Vagina (tissue), 2 donors: ENCODE results near the gene ZMYM2. TPM values are rescaled to one million over a fixed set of nuclear protein-coding genes. Genes with fewer than 3 reads are reported as not detected.

Experiments used
- DNase-seq, 2 donors: peaks; one replicate each; pipeline ENCODE4 v3.0.0-alpha.2; 2017; ENCODE audit errors: extremely low spot score in 2 of 2
- H3K27ac ChIP-seq: fragments of 200-600 bp; sonication (generic); one replicate; pipeline ENCODE4 v1.5.1; 2019
- H3K27me3 ChIP-seq: fragments of 200-600 bp; sonication (generic); one replicate; pipeline ENCODE4 v1.5.1; 2019
- H3K36me3 ChIP-seq, 2 donors: fragments of 200-600 bp; sonication (generic); one replicate each; pipeline ENCODE4 v1.5.1; 2017 to 2019
- H3K4me1 ChIP-seq: fragments of 200-600 bp; sonication (generic); one replicate; pipeline ENCODE4 v1.5.1; 2019
- H3K4me3 ChIP-seq, 2 donors: fragments of 200-600 bp; sonication (generic); 1 replicate in 1 of 2; 2 replicates in 1 of 2; pipeline ENCODE4 v1.5.1; 2016 to 2019
- H3K9me3 ChIP-seq: fragments of 200-600 bp; sonication (generic); one replicate; pipeline ENCODE4 v1.5.1; 2019
- POLR2A ChIP-seq, 2 donors: fragments of 450-650 bp; IDR thresholded peaks; one replicate each; pipeline ENCODE4 v1.6.1; 2017; ENCODE audit warnings: antibody characterized with exemption in 2 of 2, mild to moderate bottlenecking in 2 of 2, moderate library complexity in 2 of 2
- POLR2AphosphoS5 ChIP-seq, 2 donors: sonication (generic); formaldehyde crosslinking; IDR thresholded peaks; one replicate each; pipeline ENCODE4 v1.9.0; 2017; ENCODE audit warnings: antibody characterized with exemption in 2 of 2, mild to moderate bottlenecking in 2 of 2, low read depth in 1 of 2; ENCODE audit not compliant: insufficient read depth in 1 of 2
- intact Hi-C: fragments of 100-400 bp; cut with DNase I; formaldehyde crosslinking; loops from one replicate; pipeline ENCODE4 v1.15.1; 2023
- total RNA-seq: library from RNA; depleted of rRNA; stranded (reverse); fragments of >200 nt; gene quantifications from one replicate; pipeline ENCODE4 v1.2.3, GENCODE V29; 2016
- TF ChIP-seq, protein P1 (sequence below), 3 experiments: fragments of 450-650 bp in 2 of 3; fragments of 200-600 bp in 1 of 3; sonication (generic) in 1 of 3; IDR thresholded peaks; one replicate each; pipeline ENCODE4 v1.5.1; 2017 to 2019; ENCODE audit warnings: antibody characterized with exemption in 3 of 3, mild to moderate bottlenecking in 2 of 3, moderate library complexity in 2 of 3

The ZMYM2 gene
- total RNA-seq, 1 donor from 2014 or later = 80.8 TPM

DNA sequence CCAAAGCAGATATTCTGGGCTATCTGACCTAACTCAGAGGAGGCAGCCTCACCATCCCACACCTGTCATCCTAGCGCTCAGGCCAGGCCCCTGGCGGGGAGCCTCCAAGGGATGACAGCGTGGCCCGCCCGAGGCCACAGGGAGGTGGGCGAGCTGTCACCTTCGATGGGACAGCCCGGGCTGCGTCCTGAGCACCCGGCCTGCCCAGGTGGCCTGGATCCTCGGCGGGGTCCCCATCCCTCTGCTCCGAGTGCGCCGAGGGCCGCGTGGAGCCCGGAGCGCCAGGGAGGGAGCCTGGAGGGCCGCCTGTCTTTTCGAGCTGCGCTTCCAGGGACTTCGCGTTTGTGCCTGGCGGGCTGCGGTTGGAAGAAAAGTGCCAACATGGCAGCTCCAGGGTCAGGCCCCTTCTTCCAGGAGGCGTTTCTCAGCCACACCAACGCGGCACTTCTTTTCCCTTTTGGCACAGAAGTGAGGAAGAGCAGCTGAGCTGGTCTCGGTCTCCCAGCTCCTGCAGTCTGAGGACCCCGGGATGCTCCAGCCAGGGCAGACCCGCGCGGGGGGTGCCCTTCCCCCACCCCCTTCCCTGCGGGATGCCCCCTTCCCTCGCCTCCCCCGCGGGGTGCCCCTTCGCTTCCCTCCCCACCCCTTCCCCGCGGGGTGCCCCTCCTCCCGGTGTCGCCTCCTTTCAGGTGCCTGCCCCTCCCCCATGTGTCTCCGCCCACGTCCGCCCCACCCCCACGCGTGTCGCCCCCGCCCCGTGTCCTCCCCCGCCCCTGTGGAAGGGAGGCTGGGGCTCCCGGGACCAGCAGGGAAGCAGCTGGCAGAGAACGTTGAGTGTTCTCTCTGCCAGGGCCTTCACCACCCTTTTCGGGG is 160.0 kb downstream of the ZMYM2 start:
- peak overlapping the region; percentile 79 for H3K27ac ChIP-seq
- TF ChIP-seq, protein P1, sequence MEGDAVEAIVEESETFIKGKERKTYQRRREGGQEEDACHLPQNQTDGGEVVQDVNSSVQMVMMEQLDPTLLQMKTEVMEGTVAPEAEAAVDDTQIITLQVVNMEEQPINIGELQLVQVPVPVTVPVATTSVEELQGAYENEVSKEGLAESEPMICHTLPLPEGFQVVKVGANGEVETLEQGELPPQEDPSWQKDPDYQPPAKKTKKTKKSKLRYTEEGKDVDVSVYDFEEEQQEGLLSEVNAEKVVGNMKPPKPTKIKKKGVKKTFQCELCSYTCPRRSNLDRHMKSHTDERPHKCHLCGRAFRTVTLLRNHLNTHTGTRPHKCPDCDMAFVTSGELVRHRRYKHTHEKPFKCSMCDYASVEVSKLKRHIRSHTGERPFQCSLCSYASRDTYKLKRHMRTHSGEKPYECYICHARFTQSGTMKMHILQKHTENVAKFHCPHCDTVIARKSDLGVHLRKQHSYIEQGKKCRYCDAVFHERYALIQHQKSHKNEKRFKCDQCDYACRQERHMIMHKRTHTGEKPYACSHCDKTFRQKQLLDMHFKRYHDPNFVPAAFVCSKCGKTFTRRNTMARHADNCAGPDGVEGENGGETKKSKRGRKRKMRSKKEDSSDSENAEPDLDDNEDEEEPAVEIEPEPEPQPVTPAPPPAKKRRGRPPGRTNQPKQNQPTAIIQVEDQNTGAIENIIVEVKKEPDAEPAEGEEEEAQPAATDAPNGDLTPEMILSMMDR (IDR thresholded peaks at IDR 0.05) = no peak
- peak in 1 of 2 donors; percentile 25 for TF ChIP-seq POLR2AphosphoS5 (IDR thresholded peaks at IDR 0.05; ENCODE audit: insufficient read depth in 1 of 2, low read depth in 1 of 2)
- no peaks in the 10 kb centered on the region for H3K36me3 ChIP-seq
- H3K9me3 ChIP-seq = no peaks in the 10 kb centered on the region
- H3K4me3 ChIP-seq = peak overlapping the region; percentile 62 to 90
- intact Hi-C loops = no loop called here
- H3K4me1 ChIP-seq = peaks cover 9% of the 10 kb centered on the region
- DNase-seq = no peak
- no peaks in the 10 kb centered on the region for H3K27me3 ChIP-seq

DNA sequence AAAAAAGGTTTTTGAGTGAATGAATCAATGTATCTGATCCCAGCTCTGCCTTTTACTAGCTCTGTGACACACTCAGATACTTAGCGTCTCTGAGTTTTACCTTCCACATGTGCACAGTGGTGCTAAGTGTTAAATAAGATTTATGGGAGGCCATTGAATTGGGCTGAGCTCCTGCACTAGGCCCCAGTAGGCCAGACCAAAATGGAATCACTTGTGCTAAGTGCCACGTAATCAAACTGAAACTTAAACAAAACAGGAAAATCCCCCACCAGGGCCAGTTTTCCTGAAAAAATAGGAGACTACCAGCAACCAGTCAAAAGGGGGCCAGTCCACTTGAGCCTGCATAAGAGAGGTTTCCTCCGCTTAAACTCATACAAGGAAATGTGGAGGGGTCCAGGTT is 161.4 kb downstream of the ZMYM2 start:
- Histone ChIP-seq H3K4me3 (peak overlapping the region in 1 of 2 donors; percentile 32), H3K27ac (peak overlapping the region; percentile 79), H3K4me1 (peaks cover 9% of the 10 kb centered on the region), H3K27me3 (no peaks in the 10 kb centered on the region), H3K9me3 (no peaks in the 10 kb centered on the region), H3K36me3 (no peaks in the 10 kb centered on the region)
- intact Hi-C loops = no loop called here
- TF ChIP-seq, protein P1 (IDR thresholded peaks at IDR 0.05) = no peak
- TF ChIP-seq POLR2AphosphoS5 (IDR thresholded peaks at IDR 0.05; ENCODE audit: insufficient read depth in 1 of 2, low read depth in 1 of 2) (no peak), POLR2A (IDR thresholded peaks at IDR 0.05) (no peak)
- DNase-seq = no peak

DNA sequence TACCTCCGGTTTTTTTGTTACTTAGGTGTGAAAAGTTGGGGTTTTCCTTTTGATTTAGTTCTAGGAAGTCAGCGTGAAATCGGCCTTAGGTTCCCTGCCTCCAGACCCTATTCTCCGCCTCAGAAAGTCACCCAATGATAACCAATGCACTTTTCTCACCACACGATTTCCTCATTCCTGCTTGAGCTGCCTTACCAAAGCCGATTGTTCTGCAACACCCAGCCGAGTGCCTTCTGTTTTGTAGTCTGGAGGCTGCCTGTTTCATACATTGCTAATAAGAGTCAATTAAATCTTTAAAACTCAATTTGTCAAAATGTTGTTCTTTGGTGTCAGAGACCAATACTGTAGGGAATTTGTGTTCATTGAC is 162.6 kb downstream of the ZMYM2 start:
- Histone ChIP-seq H3K4me1 (peaks cover 9% of the 10 kb centered on the region), H3K27me3 (no peaks in the 10 kb centered on the region), H3K36me3 (no peaks in the 10 kb centered on the region), H3K27ac (peak overlapping the region; percentile 79), H3K4me3 (peak overlapping the region in 1 of 2 donors; percentile 32), H3K9me3 (no peaks in the 10 kb centered on the region)
- no peak for DNase-seq
- TF ChIP-seq POLR2AphosphoS5 (IDR thresholded peaks at IDR 0.05; ENCODE audit: insufficient read depth in 1 of 2, low read depth in 1 of 2) (no peak), POLR2A (IDR thresholded peaks at IDR 0.05) (no peak)
- TF ChIP-seq, protein P1 (IDR thresholded peaks at IDR 0.05) = no peak
- intact Hi-C loops = no loop called here

DNA sequence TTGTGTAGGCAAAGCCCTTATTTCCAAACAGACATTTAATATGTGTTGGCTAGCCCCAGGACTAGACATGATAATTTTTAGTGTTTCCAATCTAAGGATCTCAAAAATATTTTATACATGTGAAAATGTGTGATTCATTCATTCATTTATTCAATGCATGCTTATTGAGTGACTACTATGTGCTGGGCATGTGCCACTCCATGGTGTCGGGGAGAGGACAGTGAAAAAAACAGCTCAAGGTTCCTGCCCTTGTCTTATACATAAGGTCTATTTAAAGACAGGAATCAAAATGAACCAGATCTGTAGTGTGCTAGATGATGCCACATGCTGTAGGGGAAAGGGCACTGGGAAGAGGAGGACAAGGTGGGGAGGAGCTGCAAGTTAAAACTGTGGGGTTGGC is 165.8 kb downstream of the ZMYM2 start:
- no peak for TF ChIP-seq POLR2A (IDR thresholded peaks at IDR 0.05)
- no peak for TF ChIP-seq POLR2AphosphoS5 (IDR thresholded peaks at IDR 0.05; ENCODE audit: insufficient read depth in 1 of 2, low read depth in 1 of 2)
- TF ChIP-seq, protein P1 (IDR thresholded peaks at IDR 0.05) = no peak
- peaks cover 9% of the 10 kb centered on the region for H3K4me1 ChIP-seq
- intact Hi-C loops = no loop called here

DNA sequence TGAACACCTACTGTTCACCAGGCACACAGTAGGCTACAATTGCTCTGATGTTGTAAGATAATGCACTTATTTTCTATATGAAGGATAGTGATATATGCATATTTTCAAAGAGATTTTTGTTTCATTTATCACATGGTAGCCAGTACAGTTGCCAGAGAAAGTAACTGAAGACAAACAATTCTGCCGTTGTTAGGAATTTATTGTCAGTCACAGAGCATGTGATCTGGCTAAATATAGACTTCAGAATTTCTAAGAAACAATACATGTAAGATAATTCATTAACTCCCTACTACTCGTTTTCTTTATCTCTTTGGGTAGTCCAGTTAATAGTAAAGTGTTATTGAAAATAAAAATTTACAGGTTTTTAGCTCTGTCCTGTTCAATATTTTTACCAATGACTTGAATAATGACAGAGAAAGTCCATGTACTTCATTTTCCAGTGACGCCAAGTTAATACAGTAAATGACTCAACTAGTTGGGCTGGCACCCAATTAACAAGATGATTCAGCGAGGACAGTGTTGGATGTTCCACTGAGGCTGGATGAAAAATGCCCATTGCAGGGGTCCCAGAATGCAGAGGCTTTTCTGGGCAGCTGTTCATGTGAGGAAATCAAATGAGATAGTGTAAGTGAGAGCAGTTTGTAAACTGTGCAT is 166.7 kb downstream of the ZMYM2 start:
- TF ChIP-seq POLR2A (IDR thresholded peaks at IDR 0.05) = no peak
- TF ChIP-seq, protein P1 (IDR thresholded peaks at IDR 0.05) = no peak
- TF ChIP-seq POLR2AphosphoS5 (IDR thresholded peaks at IDR 0.05; ENCODE audit: insufficient read depth in 1 of 2, low read depth in 1 of 2) = no peak
- Histone ChIP-seq H3K4me3 (no peak overlapping the region), H3K9me3 (no peaks in the 10 kb centered on the region), H3K36me3 (no peaks in the 10 kb centered on the region), H3K27ac (no peak overlapping the region), H3K4me1 (peaks cover 9% of the 10 kb centered on the region), H3K27me3 (no peaks in the 10 kb centered on the region)
- intact Hi-C loops = no loop called here
- no peak for DNase-seq

More for the DNA sequence above, 165.8 kb downstream of the ZMYM2 start:
- no peak for DNase-seq
- H3K27ac ChIP-seq = no peak overlapping the region
- H3K36me3 ChIP-seq = no peaks in the 10 kb centered on the region
- no peak overlapping the region for H3K4me3 ChIP-seq
- H3K9me3 ChIP-seq = no peaks in the 10 kb centered on the region
- H3K27me3 ChIP-seq = no peaks in the 10 kb centered on the region
